ENCODE results near the gene MUC5B. TPM values are rescaled to one million over a fixed set of nuclear protein-coding genes. Genes with fewer than 3 reads are reported as not detected.

The MUC5B gene
- total RNA-seq, 1 donor from 2014 or later, result not detected

DNA sequence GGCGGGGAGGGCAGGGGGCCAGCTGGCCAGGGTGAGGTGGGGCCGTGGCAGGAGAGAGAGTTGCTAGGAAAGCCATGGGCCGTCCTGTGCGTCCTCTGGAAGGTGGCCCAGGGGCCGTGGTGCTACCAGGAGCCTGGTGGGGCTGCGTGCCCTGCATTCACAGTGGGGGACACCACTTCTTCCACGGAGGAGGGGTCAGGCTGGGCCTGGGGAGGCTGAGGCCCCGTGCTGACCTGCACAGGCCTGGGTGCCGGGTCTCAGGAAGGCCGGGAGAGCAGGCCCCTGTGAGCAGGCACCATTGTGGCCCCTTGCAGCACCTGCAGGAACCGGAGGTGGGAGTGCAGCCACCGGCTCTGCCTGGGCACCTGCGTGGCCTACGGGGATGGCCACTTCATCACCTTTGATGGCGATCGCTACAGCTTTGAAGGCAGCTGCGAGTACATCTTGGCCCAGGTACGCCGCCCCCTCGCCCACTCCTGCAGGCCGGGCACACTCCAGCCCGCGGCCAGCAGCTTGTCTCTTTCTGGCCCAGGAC lies 12.0 kb downstream of the MUC5B start:
- Mint-ChIP-seq H3K4me1 (ENCODE audit: unreplicated experiment) (no peaks in the 10 kb centered on the region), H3K9me3 (ENCODE audit: unreplicated experiment) (no peaks in the 10 kb centered on the region), H3K36me3 (ENCODE audit: low read depth, unreplicated experiment) (no peaks in the 10 kb centered on the region), H3K27me3 (ENCODE audit: unreplicated experiment) (peaks cover 6% of the 10 kb centered on the region), H3K27ac (ENCODE audit: unreplicated experiment) (no peak overlapping the region), H3K4me3 (ENCODE audit: unreplicated experiment) (no peak overlapping the region)
- DNase-seq (ENCODE audit: low spot score), result peak; percentile 3
- TF ChIP-seq CTCF (IDR thresholded peaks at IDR 0.05; ENCODE audit: unreplicated experiment), result no peak

- no peak for TF ChIP-seq CTCF (IDR thresholded peaks at IDR 0.05; ENCODE audit: unreplicated experiment)
- Mint-ChIP-seq H3K27ac (ENCODE audit: unreplicated experiment) (no peak overlapping the region), H3K27me3 (ENCODE audit: unreplicated experiment) (peaks cover 6% of the 10 kb centered on the region), H3K4me1 (ENCODE audit: unreplicated experiment) (no peaks in the 10 kb centered on the region), H3K4me3 (ENCODE audit: unreplicated experiment) (no peak overlapping the region), H3K36me3 (ENCODE audit: low read depth, unreplicated experiment) (no peaks in the 10 kb centered on the region), H3K9me3 (ENCODE audit: unreplicated experiment) (no peaks in the 10 kb centered on the region)
- no peak for DNase-seq (ENCODE audit: low spot score)
These were observed 12.5 kb downstream of the MUC5B start for GRCh38 chr11:1235306-1235900.

- no peak for DNase-seq (ENCODE audit: low spot score)
- no peaks in the 10 kb centered on the region for H3K4me1 Mint-ChIP-seq (ENCODE audit: unreplicated experiment)
- H3K27ac Mint-ChIP-seq (ENCODE audit: unreplicated experiment), result no peak overlapping the region
These were observed 13.0 kb downstream of the MUC5B start for GRCh38 chr11:1235901-1236315.

GRCh38 chr11:1236316-1237127 lies 13.7 kb downstream of the MUC5B start:
- H3K9me3 Mint-ChIP-seq (ENCODE audit: unreplicated experiment), result no peaks in the 10 kb centered on the region
- no peak overlapping the region for H3K27ac Mint-ChIP-seq (ENCODE audit: unreplicated experiment)
- H3K4me1 Mint-ChIP-seq (ENCODE audit: unreplicated experiment), result no peaks in the 10 kb centered on the region
- H3K36me3 Mint-ChIP-seq (ENCODE audit: low read depth, unreplicated experiment), result no peaks in the 10 kb centered on the region
- peaks cover 7% of the 10 kb centered on the region for H3K27me3 Mint-ChIP-seq (ENCODE audit: unreplicated experiment)
- H3K4me3 Mint-ChIP-seq (ENCODE audit: unreplicated experiment), result no peak overlapping the region
- TF ChIP-seq CTCF (IDR thresholded peaks at IDR 0.05; ENCODE audit: unreplicated experiment), result no peak
- no peak for DNase-seq (ENCODE audit: low spot score)

More at GRCh38 chr11:1235901-1236315, 13.0 kb downstream of the MUC5B start:
- H3K27me3 Mint-ChIP-seq (ENCODE audit: unreplicated experiment), result peaks cover 6% of the 10 kb centered on the region
- H3K36me3 Mint-ChIP-seq (ENCODE audit: low read depth, unreplicated experiment), result no peaks in the 10 kb centered on the region
- no peak overlapping the region for H3K4me3 Mint-ChIP-seq (ENCODE audit: unreplicated experiment)
- no peak for TF ChIP-seq CTCF (IDR thresholded peaks at IDR 0.05; ENCODE audit: unreplicated experiment)
- no peaks in the 10 kb centered on the region for H3K9me3 Mint-ChIP-seq (ENCODE audit: unreplicated experiment)

GRCh38 chr11:1237128-1237580 lies 14.3 kb downstream of the MUC5B start:
- no peak for DNase-seq (ENCODE audit: low spot score)
- Mint-ChIP-seq H3K27ac (ENCODE audit: unreplicated experiment) (no peak overlapping the region), H3K9me3 (ENCODE audit: unreplicated experiment) (peaks cover 3% of the 10 kb centered on the region), H3K4me3 (ENCODE audit: unreplicated experiment) (no peak overlapping the region), H3K27me3 (ENCODE audit: unreplicated experiment) (peaks cover 9% of the 10 kb centered on the region), H3K36me3 (ENCODE audit: low read depth, unreplicated experiment) (no peaks in the 10 kb centered on the region), H3K4me1 (ENCODE audit: unreplicated experiment) (no peaks in the 10 kb centered on the region)
- TF ChIP-seq CTCF (IDR thresholded peaks at IDR 0.05; ENCODE audit: unreplicated experiment), result no peak

All from endothelial cell (in vitro differentiated cells).